K562 (cell line): ENCODE measurements around the gene FGF12. TPM values are rescaled to one million over a fixed set of nuclear protein-coding genes. Genes with fewer than 3 reads are reported as not detected.

Source experiments
- BRD4 ChIP-seq: fragments of 200-600 bp; sonication (generic); IDR thresholded peaks from 2 replicates; pipeline ENCODE4 v1.6.1; 2017; ENCODE audit warnings: inconsistent platforms
- CCAR2 ChIP-seq: fragments of 200-400 bp; formaldehyde crosslinking; IDR thresholded peaks from 2 replicates; pipeline ENCODE4 v1.6.1; 2017; ENCODE audit warnings: mild to moderate bottlenecking, low read depth, low read length
- CXXC5 ChIP-seq: fragments of 250-450 bp; sonication (Bioruptor Pico); IDR thresholded peaks from 2 replicates; pipeline ENCODE4 v1.8.0; 2022; ENCODE audit warnings: inconsistent platforms, mild to moderate bottlenecking, moderate library complexity
- GABPA ChIP-seq: fragments of 200-800 bp; sonication (Bioruptor generic); conservative IDR thresholded peaks from 2 replicates; pipeline ENCODE4 v1.6.1; 2016; ENCODE audit warnings: low read depth, missing genetic modification characterization, missing compliant biosample characterization
- MTA3 ChIP-seq: fragments of 450-650 bp; formaldehyde crosslinking; IDR thresholded peaks from 2 replicates; pipeline ENCODE4 v1.6.1; 2017; ENCODE audit warnings: mild to moderate bottlenecking, borderline replicate concordance
- NR2C2 ChIP-seq, 2 experiments: fragments of 200-800 bp in 1 of 2; sonication (Bioruptor generic) in 1 of 2; sonication (generic) in 1 of 2; formaldehyde crosslinking in 1 of 2; IDR thresholded peaks; 2 replicates each; pipeline versions ENCODE4 v1.6.1 to v1.8.0; 2016 to 2022; ENCODE audit warnings: mild to moderate bottlenecking in 1 of 2, missing compliant biosample characterization in 1 of 2, missing genetic modification characterization in 1 of 2, missing genetic modification reagents in 1 of 2
- NR2F6 ChIP-seq: fragments of 450-650 bp; formaldehyde crosslinking; IDR thresholded peaks from 2 replicates; pipeline ENCODE4 v1.4.0; 2020; ENCODE audit warnings: mild to moderate bottlenecking
- PBX2 ChIP-seq, 2 experiments: IDR thresholded peaks in 1 of 2; conservative IDR thresholded peaks in 1 of 2; 2 replicates each; pipeline ENCODE4 v1.6.1; 2016; ENCODE audit warnings: low read depth in 2 of 2, mild to moderate bottlenecking in 1 of 2, missing compliant biosample characterization in 1 of 2, missing genetic modification characterization in 1 of 2, moderate library complexity in 1 of 2
- RHOXF2B ChIP-seq: fragments of 250-450 bp; sonication (Bioruptor Pico); conservative IDR thresholded peaks from 2 replicates; pipeline ENCODE4 v1.5.1; 2021
- polyA plus RNA-seq, 8 experiments: library from polyadenylated mRNA; depleted of rRNA in 4 of 8; stranded (reverse) in 5 of 8; unstranded in 3 of 8; fragments of >200 nt; fragmentation: Nextera tagmentation in 2 of 8; fragmentation: Illumina TruSeq in 1 of 8; extraction: Ambion mirVana in 2 of 8; extraction: Trizol in 1 of 8; gene quantifications; 2 replicates each; pipeline versions ENCODE4 v1.2.1 to v1.2.3, GENCODE V29; 2011 to 2014; ENCODE audit warnings: inconsistent platforms in 1 of 8, missing spikeins in 1 of 8
- small RNA-seq: library from RNA; depleted of rRNA; stranded (forward); fragments of <200 nt; gene quantifications from one replicate; pipeline ENCODE3, GENCODE V24; 2014
- total RNA-seq, 7 experiments: library from RNA; depleted of rRNA in 6 of 7; stranded (reverse); fragments of >200 nt in 6 of 7; fragmentation: Illumina TruSeq in 2 of 7; extraction: Trizol in 2 of 7; gene quantifications; 2 replicates each; pipeline versions ENCODE4 v1.2.1 to v1.2.3, GENCODE V29; 2011 to 2021; ENCODE audit warnings: low replicate concordance in 1 of 7

The FGF12 gene
- total and polyA plus RNA-seq, 9 of the 15 experiments (the other 6 are each of a cell fraction or from before 2014, with no cell fraction given): not detected

- TF ChIP-seq GABPA (tag) (no peak), PBX2 (CRISPR knock-in tag; IDR thresholded peaks at IDR 0.05; ENCODE audit: low read depth) (no peak), PBX2 (tag; conservative IDR thresholded peaks at IDR 0.05; ENCODE audit: low read depth) (no peak), NR2C2 (CRISPR knock-in tag; IDR thresholded peaks at IDR 0.05) (no peak), NR2C2 (tag; IDR thresholded peaks at IDR 0.05) (no peak), CXXC5 (CRISPR knock-in tag) (no peak), NR2F6 (CRISPR knock-in tag) (no peak), CCAR2 (no peak), RHOXF2B (CRISPR knock-in tag) (no peak), BRD4 (no peak), MTA3 (no peak)
Observed at GRCh38 chr3:192090586-192090985, 636.8 kb downstream of the FGF12 start (continued).

Small RNAs within 50 kb of the gene (small RNA-seq; reads per million reads assigned to genes)
- gene RF01210 (0.15 reads per million), gene RNU1-20P (not detected)

Other genes with a start within 250 kb of the FGF12 start
- not detected in 2 replicates for gene MB21D2, start 190.3 kb upstream of the FGF12 start, total RNA-seq (2014; rRNA removed)
- not detected in 2 replicates for gene MB21D2, start 190.3 kb upstream of the FGF12 start, total RNA-seq (2014; rRNA removed; fragmentation: Illumina TruSeq; extraction: Trizol)
- gene MB21D2, start 190.3 kb upstream of the FGF12 start, total RNA-seq (2015; rRNA removed; fragmentation: Illumina TruSeq; extraction: Trizol): not detected in 2 replicates
- gene MB21D2, start 190.3 kb upstream of the FGF12 start, total RNA-seq (2021): not detected in 2 replicates
- 0.01 TPM in 1 of 2 replicates, not detected in the other for gene MB21D2, start 190.3 kb upstream of the FGF12 start, polyA plus RNA-seq (2011; rRNA removed)
- not detected in 2 replicates for gene MB21D2, start 190.3 kb upstream of the FGF12 start, polyA plus RNA-seq (2014; fragmentation: Illumina TruSeq; extraction: Trizol)
- not detected for gene MB21D2, start 190.3 kb upstream of the FGF12 start, polyA plus RNA-seq (2014; fragmentation: Nextera tagmentation; extraction: Ambion mirVana)
- gene MB21D2, start 190.3 kb upstream of the FGF12 start, polyA plus RNA-seq (2014; rRNA removed): not detected in 2 replicates